HG03442 (cell line): Measurements from ENCODE around the gene HTRA3.

Source experiments
- ATAC-seq: cut with Tn5 transposase; IDR thresholded peaks from one replicate; pipeline ENCODE4 v1.9.1; 2021; ENCODE audit warnings: mild to moderate bottlenecking, moderate library complexity; ENCODE audit not compliant: unreplicated experiment

The HTRA3 gene

GRCh38 chr4:8245884-8246833, 23.4 kb upstream of the HTRA3 start:
- no peak for ATAC-seq

- no peak for ATAC-seq
These were observed 22.3 kb upstream of the HTRA3 start for GRCh38 chr4:8247047-8247930.

- no peak for ATAC-seq
These were observed 21.5 kb upstream of the HTRA3 start for GRCh38 chr4:8248091-8248490.

DNA sequence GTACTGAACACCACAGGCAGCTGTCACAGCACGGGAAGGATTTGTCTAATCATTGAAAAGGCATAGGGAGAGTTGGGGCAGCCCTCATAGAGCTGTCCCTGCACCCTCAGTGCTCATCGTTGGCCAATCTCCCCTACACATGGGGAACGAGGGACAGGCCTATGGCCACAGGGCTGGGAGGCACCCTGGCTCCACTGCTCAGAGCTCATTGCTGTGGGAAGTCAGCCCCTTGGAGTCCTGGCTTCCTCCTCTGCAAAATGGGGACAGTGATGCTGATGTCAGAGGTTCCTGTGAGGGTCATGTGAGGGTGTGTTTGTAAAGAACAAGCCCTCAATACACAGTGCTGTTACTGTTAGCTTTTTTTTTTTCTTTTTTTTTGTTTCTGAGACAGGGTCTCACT, 19.3 kb upstream of the HTRA3 start:
- ATAC-seq, result no peak

DNA sequence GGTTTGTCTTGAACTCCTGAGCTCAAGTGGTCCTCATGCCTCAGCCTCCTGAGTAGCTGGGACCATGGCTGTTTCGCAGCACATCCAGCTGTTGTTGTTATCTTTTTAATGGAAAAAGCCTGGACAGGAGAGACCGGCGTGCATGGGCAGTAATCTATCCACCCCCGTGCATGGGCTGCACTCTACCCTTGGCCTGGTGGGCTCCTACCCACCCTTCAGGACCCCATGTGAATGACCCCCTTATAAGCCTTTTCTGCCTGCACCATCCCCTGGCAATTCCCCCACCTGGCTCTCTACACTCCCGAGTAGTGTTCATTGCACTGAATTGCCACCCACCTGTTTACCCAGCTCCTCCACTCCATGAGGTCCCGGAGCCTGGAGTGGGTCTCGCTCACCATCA, 18.9 kb upstream of the HTRA3 start:
- ATAC-seq, result no peak

- ATAC-seq, result no peak
These were observed 18.3 kb upstream of the HTRA3 start for GRCh38 chr4:8251110-8251883.

GRCh38 chr4:8252301-8253173, 17.0 kb upstream of the HTRA3 start:
- ATAC-seq, result no peak

GRCh38 chr4:8254076-8254475, 15.5 kb upstream of the HTRA3 start:
- ATAC-seq, result no peak

- ATAC-seq, result no peak
These were observed 13.7 kb upstream of the HTRA3 start for GRCh38 chr4:8255698-8256441.

- ATAC-seq, result no peak
These were observed 11.7 kb upstream of the HTRA3 start for GRCh38 chr4:8257854-8258253.

GRCh38 chr4:8258552-8259212, 10.9 kb upstream of the HTRA3 start:
- ATAC-seq, result no peak

DNA sequence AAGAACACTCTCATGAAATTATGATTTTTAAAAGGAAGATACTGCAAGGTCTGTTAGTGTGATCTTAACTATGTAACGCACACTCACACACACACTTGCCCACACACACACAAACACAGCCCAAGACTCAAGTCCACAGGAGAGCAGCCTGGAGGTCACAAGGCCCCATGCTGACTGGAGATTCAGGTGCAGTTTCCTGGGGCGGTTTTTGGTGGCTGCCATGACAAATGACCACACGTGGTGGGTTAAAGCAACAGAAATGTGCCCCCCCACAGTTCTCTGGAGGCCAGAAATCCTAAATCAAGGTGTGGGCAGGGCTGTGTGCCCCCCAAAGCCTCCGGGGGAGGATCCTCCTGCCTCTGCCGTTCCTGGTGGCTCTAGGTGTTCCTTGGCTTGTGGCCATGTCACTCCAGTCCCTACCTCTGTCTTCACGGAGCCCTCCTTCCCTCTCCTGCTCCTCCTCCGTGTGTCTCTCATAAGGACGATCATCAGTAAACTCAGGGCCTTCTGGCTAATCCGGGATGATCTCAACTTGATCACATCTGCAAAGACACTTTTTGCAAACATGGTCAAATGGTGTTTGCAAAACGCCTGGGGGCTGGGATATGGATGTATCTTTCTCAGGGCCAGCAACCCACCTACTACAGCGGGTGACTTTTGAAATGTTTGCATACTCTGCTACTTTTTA, 9.7 kb upstream of the HTRA3 start:
- ATAC-seq, result no peak

DNA sequence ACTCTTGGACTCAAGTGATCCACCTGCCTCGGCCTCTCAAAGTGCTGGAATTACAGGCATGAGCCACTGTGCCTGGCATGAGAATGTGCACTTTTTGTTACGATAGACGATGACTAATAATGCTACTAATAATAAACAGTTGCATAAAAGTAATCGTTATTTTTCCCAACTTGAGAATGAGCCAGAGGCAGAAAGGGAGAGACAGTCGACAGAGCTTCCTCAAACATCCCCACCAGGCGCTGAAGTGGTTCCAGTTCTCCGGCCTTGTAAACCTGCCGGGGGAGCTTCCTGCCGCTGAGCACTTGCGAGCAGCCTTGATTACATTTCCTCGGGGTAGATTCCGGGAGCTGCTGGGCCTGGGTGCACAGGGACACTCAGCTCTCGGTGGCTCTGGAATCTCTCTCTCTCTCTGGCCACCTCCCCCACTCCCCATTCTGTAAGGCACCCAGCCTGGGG, 8.9 kb upstream of the HTRA3 start:
- no peak for ATAC-seq

- no peak for ATAC-seq
These were observed 7.6 kb upstream of the HTRA3 start for GRCh38 chr4:8261851-8262535.

DNA sequence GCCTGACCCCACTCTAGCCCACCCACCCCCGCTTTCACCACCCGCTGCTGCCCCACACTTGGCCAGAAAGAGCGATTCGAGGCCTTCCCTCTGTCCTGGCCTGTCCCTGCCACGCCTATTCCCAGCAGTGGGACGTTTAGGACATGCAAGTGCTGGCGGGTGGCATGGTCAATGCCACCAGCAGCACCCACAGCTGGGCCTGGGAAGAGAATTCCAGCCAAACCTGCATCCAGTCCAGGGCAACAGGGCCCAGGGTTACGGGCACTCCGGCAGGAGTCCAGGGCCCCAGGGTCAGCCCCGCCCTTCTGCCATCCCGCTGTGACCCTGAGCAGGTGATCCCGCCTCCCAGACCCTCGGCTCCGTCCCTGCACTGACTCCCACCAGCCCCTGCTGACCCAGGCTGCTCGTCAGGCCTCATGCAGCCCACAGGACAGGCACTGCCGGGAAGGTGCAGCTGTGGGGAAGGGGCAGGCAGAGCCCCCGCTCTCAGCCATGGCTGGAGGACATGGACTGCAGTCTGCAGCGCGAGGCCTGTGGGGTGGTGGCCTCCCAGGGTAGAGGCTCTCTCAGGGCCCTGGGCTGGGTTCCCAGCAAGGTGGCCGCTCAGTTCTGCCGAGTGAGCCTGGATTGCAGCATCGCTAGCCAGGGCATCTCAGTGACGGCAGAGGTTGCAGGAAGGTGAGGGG, 6.8 kb upstream of the HTRA3 start:
- no peak for ATAC-seq

- no peak for ATAC-seq
These were observed 6.2 kb upstream of the HTRA3 start for GRCh38 chr4:8263397-8263796.

DNA sequence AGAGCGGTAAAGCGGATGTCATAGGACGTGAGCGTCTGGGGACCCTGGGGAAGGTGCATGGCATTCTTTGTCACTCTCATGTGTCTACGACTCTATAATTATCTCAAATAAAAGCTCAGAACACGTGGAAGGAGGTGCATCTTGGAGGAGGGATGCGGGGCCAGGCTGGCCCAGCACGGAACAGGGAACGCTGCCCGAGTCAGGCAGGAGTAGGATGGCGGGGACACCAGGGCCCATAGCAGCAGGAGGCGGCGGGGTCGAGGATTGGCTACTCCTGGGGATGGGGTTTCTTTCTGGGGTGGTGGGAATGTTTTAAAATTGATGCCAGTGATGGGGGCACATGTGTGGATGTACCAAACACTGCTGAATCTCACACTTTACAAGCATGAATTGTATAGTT, 5.4 kb upstream of the HTRA3 start:
- ATAC-seq, result no peak
